Mucosa of descending colon (tissue), 3 donors: Measurements from ENCODE around the gene PPP2R3B. TPM values are rescaled to one million over a fixed set of nuclear protein-coding genes. Genes with fewer than 3 reads are reported as not detected.

Source experiments
- ATAC-seq: fragments of 200-7000 bp; cut with Tn5 transposase; one replicate; pipeline ENCODE4 v1.9.1; 2020; ENCODE audit warnings: mild to moderate bottlenecking, moderate library complexity
- DNase-seq, 3 donors: peaks; one replicate each; pipeline ENCODE4 v3.0.0-alpha.2; 2020
- H3K36me3 ChIP-seq: fragments of 200-600 bp; one replicate; pipeline ENCODE4 v1.8.0; 2021; ENCODE audit warnings: low read depth, mild to moderate bottlenecking
- H3K4me1 ChIP-seq: fragments of 200-600 bp; one replicate; pipeline ENCODE4 v1.8.0; 2021; ENCODE audit warnings: low read depth, mild to moderate bottlenecking
- H3K4me3 ChIP-seq: fragments of 200-600 bp; one replicate; pipeline ENCODE4 v1.8.0; 2021; ENCODE audit warnings: mild to moderate bottlenecking
- H3K9me3 ChIP-seq: fragments of 200-600 bp; one replicate; pipeline ENCODE4 v1.8.0; 2021; ENCODE audit warnings: mild to moderate bottlenecking
- intact Hi-C, 2 donors: fragments of 100-400 bp; cut with DNase I in 1 of 2; cut with micrococcal nuclease in 1 of 2; formaldehyde crosslinking; loops; one replicate each; pipeline versions ENCODE4 v1.11.0 to v1.11.1; 2022; cut with DNase I, micrococcal nuclease
- total RNA-seq, 3 donors: library from RNA; stranded (reverse); fragmentation: NEBNext Ultra II Directional in 2 of 3; extraction: Animal tissue kit (Norgen Biotek cat#: 25700) in 2 of 3; gene quantifications; one replicate each; pipeline versions ENCODE4 v1.2.1 to v1.2.4, GENCODE V29; 2021 to 2023
- TF ChIP-seq, protein P1 (sequence below): fragments of 200-600 bp; IDR thresholded peaks from one replicate; pipeline ENCODE4 v1.8.0; 2022; ENCODE audit warnings: antibody characterized with exemption, mild to moderate bottlenecking
- donor health status: DM: no; HTN: no; CAD: no; lungs with moderate emphysema.
- donor health status: DM: no; HTN: no; CAD: no.
- donor health status: DM: no; HTN: yes; CAD: no.

Gene PPP2R3B
- total RNA-seq, 3 donors from 2014 or later, result 9.2 to 11.6 (median 11.2) TPM

DNA sequence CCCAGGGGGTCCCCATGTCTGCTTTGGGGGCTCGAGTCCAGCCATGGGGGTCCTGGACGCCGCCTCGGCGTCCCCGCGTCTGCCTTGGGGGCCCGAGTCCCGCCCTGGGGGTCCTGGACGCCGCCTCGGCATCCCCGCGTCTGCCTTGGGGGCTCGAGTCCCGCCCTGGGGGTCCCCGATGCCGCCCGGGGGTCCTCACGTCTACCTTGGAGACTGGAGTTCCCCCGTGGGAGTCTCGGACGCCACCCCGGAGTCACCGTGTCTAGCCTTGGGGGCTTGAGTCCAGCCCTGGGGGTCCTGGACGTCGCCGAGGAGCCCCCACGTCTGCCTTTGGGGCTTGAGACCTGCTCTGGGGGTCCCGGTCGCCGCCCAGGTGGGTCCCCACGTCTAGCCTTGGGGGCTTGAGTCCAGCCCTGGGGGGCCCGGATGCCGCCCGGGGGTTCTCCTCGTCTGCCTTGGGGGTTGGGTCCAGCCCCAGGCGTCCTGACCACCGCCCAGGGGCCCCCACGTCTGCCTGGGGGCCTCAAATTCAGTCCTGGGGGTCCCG, 67.1 kb downstream of the PPP2R3B start:
- TF ChIP-seq, protein P1, sequence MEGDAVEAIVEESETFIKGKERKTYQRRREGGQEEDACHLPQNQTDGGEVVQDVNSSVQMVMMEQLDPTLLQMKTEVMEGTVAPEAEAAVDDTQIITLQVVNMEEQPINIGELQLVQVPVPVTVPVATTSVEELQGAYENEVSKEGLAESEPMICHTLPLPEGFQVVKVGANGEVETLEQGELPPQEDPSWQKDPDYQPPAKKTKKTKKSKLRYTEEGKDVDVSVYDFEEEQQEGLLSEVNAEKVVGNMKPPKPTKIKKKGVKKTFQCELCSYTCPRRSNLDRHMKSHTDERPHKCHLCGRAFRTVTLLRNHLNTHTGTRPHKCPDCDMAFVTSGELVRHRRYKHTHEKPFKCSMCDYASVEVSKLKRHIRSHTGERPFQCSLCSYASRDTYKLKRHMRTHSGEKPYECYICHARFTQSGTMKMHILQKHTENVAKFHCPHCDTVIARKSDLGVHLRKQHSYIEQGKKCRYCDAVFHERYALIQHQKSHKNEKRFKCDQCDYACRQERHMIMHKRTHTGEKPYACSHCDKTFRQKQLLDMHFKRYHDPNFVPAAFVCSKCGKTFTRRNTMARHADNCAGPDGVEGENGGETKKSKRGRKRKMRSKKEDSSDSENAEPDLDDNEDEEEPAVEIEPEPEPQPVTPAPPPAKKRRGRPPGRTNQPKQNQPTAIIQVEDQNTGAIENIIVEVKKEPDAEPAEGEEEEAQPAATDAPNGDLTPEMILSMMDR, result no peak
- H3K4me3 ChIP-seq, result peak overlapping the region; percentile 94
- no peak for ATAC-seq
- intact Hi-C loops, result no loop called here
- H3K9me3 ChIP-seq, result no peaks in the 10 kb centered on the region
- peaks cover 3% of the 10 kb centered on the region for H3K36me3 ChIP-seq
- DNase-seq, result peak; percentile 51 to 78 (median 69)
- H3K4me1 ChIP-seq, result peaks cover 16% of the 10 kb centered on the region

DNA sequence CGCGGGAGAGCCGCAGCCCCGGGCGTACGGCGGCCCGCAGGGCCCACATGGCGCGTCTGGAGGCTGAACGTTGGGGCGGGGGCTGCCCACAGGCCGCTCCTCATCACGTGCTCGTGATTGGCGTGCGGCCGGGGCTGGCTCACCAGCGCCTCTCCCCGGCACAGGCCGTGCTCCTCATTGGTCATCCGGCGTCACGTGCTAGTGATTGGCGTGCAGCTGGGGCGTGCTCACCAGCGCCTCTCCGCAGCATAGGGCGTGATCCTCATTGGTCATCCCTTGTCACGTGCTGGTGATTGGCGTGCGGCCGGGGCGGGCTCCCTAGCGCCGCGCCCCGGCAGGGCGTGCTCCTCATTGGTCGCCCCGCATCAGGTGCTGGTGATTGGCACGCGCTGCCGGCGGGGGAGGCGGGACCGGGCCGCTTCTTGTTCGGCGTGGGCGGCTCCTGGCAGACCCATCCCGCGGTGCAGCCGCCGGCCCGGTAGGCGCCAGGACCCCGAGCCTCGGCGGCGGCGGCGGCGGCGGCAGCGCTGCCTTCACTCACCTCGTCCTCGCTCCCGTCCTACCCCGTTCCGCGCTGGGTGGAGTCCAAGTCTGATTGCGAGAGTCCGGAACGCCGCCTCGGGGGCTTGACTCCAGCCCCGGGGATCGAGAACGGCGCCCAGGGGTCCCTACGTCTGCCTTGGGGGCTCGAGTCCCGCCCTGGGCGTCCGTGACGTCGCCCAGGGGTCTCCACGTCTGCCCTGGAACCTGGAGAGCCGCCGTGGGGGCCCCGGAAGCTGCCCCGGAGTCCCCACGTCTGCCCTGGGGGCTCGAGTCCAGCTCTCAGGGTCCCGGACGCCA, 67.7 kb downstream of the PPP2R3B start, which contains the start of gene GTPBP6:
TSS of gene GTPBP6 (minus strand) at position 58 of the 840 bp plus-strand sequence. CDS start at position 49, 9 bp downstream.
- DNase-seq, result peak; percentile 99 to 100 (median 99)
- Histone ChIP-seq H3K4me3 (peak within 1 kb of the TSS; percentile 94), H3K4me1 (peaks cover 16% of the 10 kb centered on the region), H3K36me3 (peaks cover 3% of the 10 kb centered on the region), H3K9me3 (no peaks in the 10 kb centered on the region)
- intact Hi-C loops, result no loop called here
- peak; percentile 77 for ATAC-seq
- TF ChIP-seq, protein P1, result peak; percentile 16

DNA sequence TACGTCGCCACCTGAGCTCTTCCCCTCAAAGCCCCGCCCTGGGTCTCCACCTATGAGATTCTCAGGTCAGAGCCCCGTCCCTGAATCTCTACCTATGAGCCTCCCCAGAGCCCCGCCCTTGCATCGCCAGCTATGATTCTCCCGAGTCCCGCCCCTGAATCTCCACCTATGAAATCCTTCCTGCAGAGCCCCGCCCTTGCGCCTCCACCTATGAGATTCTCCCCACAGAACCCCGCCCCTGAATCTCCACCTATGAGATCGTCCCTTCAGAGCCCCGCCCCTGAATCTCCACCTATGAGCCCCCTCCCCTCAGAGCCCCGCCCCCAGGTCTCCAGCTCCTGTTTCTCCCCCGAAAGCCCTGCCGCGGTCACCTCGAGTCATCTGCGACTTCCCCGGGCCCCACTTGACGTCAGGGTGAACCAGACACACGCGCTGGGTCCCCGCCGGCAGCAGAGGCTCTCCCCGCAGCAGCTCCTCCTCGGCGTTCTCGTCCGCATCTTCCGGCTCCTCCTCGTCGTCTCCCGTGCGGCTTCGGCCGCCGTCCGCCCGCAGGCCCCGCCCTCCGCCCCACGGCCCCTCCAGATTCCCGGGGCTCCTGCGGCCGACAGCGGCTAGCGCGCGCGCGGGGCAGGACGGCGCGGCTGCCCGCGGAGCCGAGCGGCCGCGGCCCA, 68.5 kb downstream of the PPP2R3B start:
- Histone ChIP-seq H3K9me3 (no peaks in the 10 kb centered on the region), H3K4me3 (peak overlapping the region; percentile 80), H3K4me1 (peaks cover 16% of the 10 kb centered on the region), H3K36me3 (peaks cover 3% of the 10 kb centered on the region)
- TF ChIP-seq, protein P1, result no peak
- ATAC-seq, result peak; percentile 78
- DNase-seq, result peak; percentile 97 to 100 (median 98)
- intact Hi-C loops, result no loop called here

DNA sequence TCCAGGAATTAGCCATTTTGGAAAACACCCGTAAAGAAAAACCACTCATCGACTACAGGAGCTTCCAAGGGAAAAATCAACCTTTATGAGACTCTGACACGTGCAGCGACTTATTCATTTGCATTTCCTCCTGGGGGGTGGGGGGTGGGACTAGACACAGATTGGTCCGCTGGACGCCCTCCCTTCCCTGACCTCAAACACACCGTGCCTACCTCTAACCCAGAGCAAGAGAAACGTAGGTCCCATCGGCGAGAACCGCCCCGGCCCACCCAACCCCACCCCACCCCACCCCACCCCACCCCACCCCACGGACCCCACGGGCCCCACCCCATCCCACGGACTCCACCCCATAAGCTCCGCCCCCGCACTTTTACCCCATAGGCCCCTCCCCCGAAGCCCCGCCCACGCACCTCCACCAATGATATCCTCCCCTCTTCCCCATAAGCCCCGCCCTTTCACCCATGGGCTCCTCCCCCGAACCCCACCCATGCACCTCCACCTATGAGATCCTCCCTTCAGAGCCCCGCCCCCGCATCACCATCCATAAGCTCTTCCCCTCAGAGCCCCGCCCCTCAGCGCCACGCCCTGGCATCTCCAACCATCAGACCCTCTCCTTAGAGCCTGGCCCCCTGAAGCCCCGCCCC, 69.2 kb downstream of the PPP2R3B start:
- ATAC-seq, result no peak
- intact Hi-C loops, result no loop called here

More for the DNA sequence above, 69.2 kb downstream of the PPP2R3B start:
- Histone ChIP-seq H3K36me3 (peaks cover 3% of the 10 kb centered on the region), H3K9me3 (no peaks in the 10 kb centered on the region), H3K4me1 (peaks cover 11% of the 10 kb centered on the region), H3K4me3 (no peak overlapping the region)
- DNase-seq, result peak in 1 of 3 donors; percentile 17
- TF ChIP-seq, protein P1, result no peak
